ENCODE measurements around the gene CBX7. TPM values are rescaled to one million over a fixed set of nuclear protein-coding genes. Genes with fewer than 3 reads are reported as not detected.

Gene CBX7
- total and polyA plus RNA-seq, 9 of the 15 experiments (the other 6 are each of a cell fraction or from before 2014, with no cell fraction given): 0.04 to 5.2 (median 2.8) TPM

- CTCF ChIA-PET (ENCODE audit: low intra/inter-chr PET ratio): no interaction called here
- Histone ChIP-seq H3K9me1 (ENCODE audit: control insufficient read depth, insufficient read depth, low read length) (no peaks in the 10 kb centered on the region), H3K9me3 (replicated peaks; ENCODE audit: control insufficient read depth, insufficient read depth, low read depth, low read length) (no peaks in the 10 kb centered on the region), H2AFZ (ENCODE audit: low read depth, low read length) (peak overlapping the region; percentile 59), H3K79me2 (ENCODE audit: control insufficient read depth, insufficient read depth, low read length) (no peaks in the 10 kb centered on the region; the same call in 2 of the 3 replicates), H4K20me1 (replicated peaks; ENCODE audit: control insufficient read depth, insufficient read depth, low read length) (no peaks in the 10 kb centered on the region), H3K27ac (ENCODE audit: extremely low read depth, low read depth, low read length) (peak overlapping the region; percentile 67; the same call in 2 of the 3 replicates), H3K9ac (ENCODE audit: insufficient read depth in 1 of 2, low read depth in 2 of 2, low read length in 2 of 2) (0 out of 4 replicates have a peak overlapping the region, but pooled peaks of 1 of the 2 experiments have one; percentile 34), H3K36me3 (ENCODE audit: control insufficient read depth, insufficient read depth, low read length) (no peaks in the 10 kb centered on the region), H3K4me2 (ENCODE audit: insufficient read depth, low read length) (peak overlapping the region; percentile 82), H3K4me1 (replicated peaks in 1 of 2; ENCODE audit: control insufficient read depth in 2 of 2, insufficient read depth in 2 of 2, low read length in 2 of 2) (peaks cover 7 to 40% of the 10 kb centered on the region in 2 experiments; a peak in 4 of 5 replicates), H3K27me3 (ENCODE audit: control insufficient read depth in 2 of 2, insufficient read depth in 2 of 2, low read length in 2 of 2) (no peaks in the 10 kb centered on the region), H3K4me3 (peak overlapping the region; percentile 80)
- FAIRE-seq: no peak
- intact Hi-C loops (cut with micrococcal nuclease) (no loop called here), in situ Hi-C loops (cut with MboI) (no loop called here)
- DNase-seq (ENCODE audit: extremely low read depth in 1 of 4, low spot score in 3 of 4): no peak
- WGBS (ENCODE audit: insufficient coverage, low coverage, missing lambda C conversion rate): 44% methylated on average over 6 of the region's 6 CpGs
- POLR2A ChIA-PET: no interaction called here
- ATAC-seq: no peak
- no TSS peak for BruUV-seq (replicated peaks)
- TF ChIP-seq BDP1 (IDR thresholded peaks at IDR 0.05; ENCODE audit: insufficient read depth, insufficient read length) (no peak), ZBTB5 (IDR thresholded peaks at IDR 0.05) (no peak), NFE2L1 (tag; IDR thresholded peaks at IDR 0.05; ENCODE audit: borderline replicate concordance, low read depth) (no peak), IRF1 (CRISPR knock-in tag; IDR thresholded peaks at IDR 0.05; ENCODE audit: borderline replicate concordance) (no peak), NELFE (IDR thresholded peaks at IDR 0.05; ENCODE audit: insufficient read depth, insufficient read length) (no peak), RCOR1 (IDR thresholded peaks at IDR 0.05; ENCODE audit: borderline replicate concordance in 1 of 2, low read depth in 2 of 2, low read length in 2 of 2) (peak in 1 of 2 experiments; percentile 49; a peak in 1 of 4 replicates), NFYB (IDR thresholded peaks at IDR 0.05; ENCODE audit: extremely low read depth, insufficient read length) (no peak), USF2 (CRISPR knock-in tag; IDR thresholded peaks at IDR 0.05) (no peak), CEBPZ (IDR thresholded peaks at IDR 0.05; ENCODE audit: borderline replicate concordance, low read depth, low read length) (no peak), ZNF354B (CRISPR knock-in tag; IDR thresholded peaks at IDR 0.05) (no peak), RBM25 (IDR thresholded peaks at IDR 0.05; ENCODE audit: low read depth, low read length, severe bottlenecking) (peak; percentile 83)
Measured at GRCh38 chr22:39146256-39147101, 6.0 kb downstream of the CBX7 start.

Data from K562 (cell line).